Nucleus accumbens (tissue), 56 donors: ENCODE data around the gene ZFR.
"Not testable (repeated sequence)": the region's sequence is repeated elsewhere in the genome, so short reads cannot be mapped to it uniquely, and the experiment has no call there.

Experiments
- DNase-seq, 56 donors: peaks; one replicate each; lab custom pipeline; 2025; lab: John Stamatoyannopoulos, UW

The ZFR gene

GRCh38 chr5:32367271-32367670 is 77.3 kb downstream of the ZFR start:
- DNase-seq: not testable (repeated sequence)

- DNase-seq: no peak
Observed at GRCh38 chr5:32365623-32366022, 78.9 kb downstream of the ZFR start.

GRCh38 chr5:32363030-32363429 is 81.5 kb downstream of the ZFR start:
- DNase-seq: no peak

GRCh38 chr5:32362527-32362926 is 82.0 kb downstream of the ZFR start:
- no peak for DNase-seq

GRCh38 chr5:32360906-32361305 is 83.6 kb downstream of the ZFR start:
- DNase-seq: no peak

GRCh38 chr5:32358611-32359010 is 85.9 kb downstream of the ZFR start:
- DNase-seq: no peak

- DNase-seq: no peak
Observed at GRCh38 chr5:32357658-32358057, 86.9 kb downstream of the ZFR start.

- DNase-seq: no peak
Observed at GRCh38 chr5:32355686-32356085, 88.9 kb downstream of the ZFR start.

GRCh38 chr5:32353420-32353819 is 91.1 kb downstream of the ZFR start:
- no peak for DNase-seq

- DNase-seq: no peak
Observed at GRCh38 chr5:32352685-32353084, 91.9 kb downstream of the ZFR start.

GRCh38 chr5:32346869-32347268 is 97.7 kb downstream of the ZFR start:
- DNase-seq: no peak

GRCh38 chr5:32343058-32343672 is 101.4 kb downstream of the ZFR start:
- DNase-seq: no peak

GRCh38 chr5:32342656-32343055 is 101.9 kb downstream of the ZFR start:
- DNase-seq: peak in 5 of 56 donors; percentile 3 to 26 (median 10)

GRCh38 chr5:32339878-32340277 is 104.7 kb downstream of the ZFR start:
- DNase-seq: no peak

- DNase-seq: no peak
Observed at GRCh38 chr5:32339198-32339597, 105.3 kb downstream of the ZFR start.

- DNase-seq: no peak
Observed at GRCh38 chr5:32332966-32333365, 111.6 kb downstream of the ZFR start.

- DNase-seq: no peak
Observed at GRCh38 chr5:32332361-32332760, 112.2 kb downstream of the ZFR start.

GRCh38 chr5:32331935-32332274 is 112.6 kb downstream of the ZFR start:
- DNase-seq: no peak

- no peak for DNase-seq
Observed at GRCh38 chr5:32331217-32331934, 113.2 kb downstream of the ZFR start.

- DNase-seq: no peak
Observed at GRCh38 chr5:32330126-32330971, 114.2 kb downstream of the ZFR start.

- DNase-seq: peak in 37 of 56 donors; percentile 4 to 73 (median 29)
Observed at GRCh38 chr5:32329395-32329834, 115.1 kb downstream of the ZFR start.
